GM18517 (cell line): Measurements from ENCODE around the gene DYNC1I1.

ENCODE experiments used
- ATAC-seq: cut with Tn5 transposase; IDR thresholded peaks from one replicate; pipeline ENCODE4 v1.9.1; 2021; ENCODE audit warnings: mild to moderate bottlenecking, moderate library complexity; ENCODE audit not compliant: unreplicated experiment

Gene DYNC1I1

GRCh38 chr7:95772298-95772770, at the start of gene DYNC1I1:
Gene DYNC1I1 (plus strand): TSS chr7:95772554. CDS start chr7:95804730, 32,176 bp downstream.
- peak; percentile 82 for ATAC-seq

- ATAC-seq, result peak; percentile 69
Observed at GRCh38 chr7:95723583-95724180, 48.7 kb upstream of the DYNC1I1 start.

GRCh38 chr7:95725205-95725604, 47.1 kb upstream of the DYNC1I1 start:
- no peak for ATAC-seq

GRCh38 chr7:95730493-95731280, 41.7 kb upstream of the DYNC1I1 start:
- ATAC-seq, result no peak

- ATAC-seq, result no peak
Observed at GRCh38 chr7:95736635-95737034, 35.7 kb upstream of the DYNC1I1 start.

GRCh38 chr7:95737828-95738505, 34.4 kb upstream of the DYNC1I1 start:
- ATAC-seq, result no peak

- ATAC-seq, result no peak
Observed at GRCh38 chr7:95749044-95749443, 23.3 kb upstream of the DYNC1I1 start.

GRCh38 chr7:95749515-95749914, 22.8 kb upstream of the DYNC1I1 start:
- ATAC-seq, result no peak

GRCh38 chr7:95753440-95753839, 18.9 kb upstream of the DYNC1I1 start:
- ATAC-seq, result no peak

- no peak for ATAC-seq
Observed at GRCh38 chr7:95755277-95755934, 16.9 kb upstream of the DYNC1I1 start.

GRCh38 chr7:95758187-95758586, 14.2 kb upstream of the DYNC1I1 start:
- no peak for ATAC-seq

- no peak for ATAC-seq
Observed at GRCh38 chr7:95766086-95766485, 6.3 kb upstream of the DYNC1I1 start.

- ATAC-seq, result no peak
Observed at GRCh38 chr7:95766657-95767056, 5.7 kb upstream of the DYNC1I1 start.

- ATAC-seq, result peak; percentile 17
Observed at GRCh38 chr7:95772771-95773581, 622 bp downstream of the DYNC1I1 start.

GRCh38 chr7:95776561-95777185, 4.3 kb downstream of the DYNC1I1 start:
- ATAC-seq, result no peak

- no peak for ATAC-seq
Observed at GRCh38 chr7:95777269-95777668, 4.9 kb downstream of the DYNC1I1 start.

- ATAC-seq, result no peak
Observed at GRCh38 chr7:95780665-95781064, 8.3 kb downstream of the DYNC1I1 start.

- ATAC-seq, result no peak
Observed at GRCh38 chr7:95781961-95782586, 9.7 kb downstream of the DYNC1I1 start.

- no peak for ATAC-seq
Observed at GRCh38 chr7:95784796-95785195, 12.4 kb downstream of the DYNC1I1 start.
